KMS-11 (cell line): Measurements from ENCODE around the gene RPH3AL.
"Not testable (repeated sequence)": the region's sequence is repeated elsewhere in the genome, so short reads cannot be mapped to it uniquely, and the experiment has no call there.

ENCODE experiments used
- H2AFZ ChIP-seq: fragments of 200-600 bp; sonication (generic); 2 replicates; pipeline ENCODE4 v1.6.1; 2016; ENCODE audit warnings: antibody characterized with exemption, mixed run types, low read depth
- H3K27ac ChIP-seq: fragments of 200-600 bp; sonication (generic); 2 replicates; pipeline ENCODE4 v1.6.1; 2016; ENCODE audit warnings: mild to moderate bottlenecking, mixed run types
- H3K27me3 ChIP-seq: fragments of 200-600 bp; sonication (generic); 2 replicates; pipeline ENCODE4 v1.6.1; 2017; ENCODE audit warnings: mild to moderate bottlenecking, low read depth, mixed run types, moderate library complexity; ENCODE audit not compliant: insufficient read depth
- H3K36me3 ChIP-seq: fragments of 200-600 bp; sonication (generic); 2 replicates; pipeline ENCODE4 v1.6.1; 2017; ENCODE audit warnings: mild to moderate bottlenecking, mixed run types; ENCODE audit not compliant: insufficient read depth
- H3K4me1 ChIP-seq: fragments of 200-600 bp; sonication (generic); 2 replicates; pipeline ENCODE4 v1.6.1; 2016; ENCODE audit warnings: mild to moderate bottlenecking, low read depth, mixed run types; ENCODE audit not compliant: poor library complexity, severe bottlenecking
- H3K4me2 ChIP-seq: fragments of 200-600 bp; sonication (generic); 2 replicates; pipeline ENCODE4 v1.7.0; 2016; ENCODE audit warnings: mild to moderate bottlenecking, mixed run types
- H3K4me3 ChIP-seq: fragments of 200-600 bp; sonication (generic); IDR thresholded peaks from 2 replicates; pipeline ENCODE4 v1.6.1; 2017; ENCODE audit warnings: low read depth, low read length, mixed read lengths; ENCODE audit not compliant: insufficient read depth
- H3K79me2 ChIP-seq: fragments of 200-600 bp; sonication (generic); 2 replicates; pipeline ENCODE4 v1.6.1; 2016; ENCODE audit warnings: low read depth, mixed run types; ENCODE audit not compliant: insufficient read depth
- H3K9ac ChIP-seq: fragments of 200-600 bp; sonication (generic); 2 replicates; pipeline ENCODE4 v1.6.1; 2016; ENCODE audit warnings: mild to moderate bottlenecking, mixed run types
- H4K20me1 ChIP-seq: fragments of 200-600 bp; sonication (generic); 2 replicates; pipeline ENCODE4 v1.6.1; 2016; ENCODE audit warnings: mild to moderate bottlenecking, mixed run types; ENCODE audit not compliant: insufficient read depth
- CTCF ChIP-seq: fragments of 200-600 bp; sonication (generic); conservative IDR thresholded peaks from 2 replicates; pipeline ENCODE4 v1.6.1; 2017; ENCODE audit warnings: low read depth, mild to moderate bottlenecking, antibody characterized with exemption, low read length, moderate library complexity, mixed read lengths

The RPH3AL gene

DNA sequence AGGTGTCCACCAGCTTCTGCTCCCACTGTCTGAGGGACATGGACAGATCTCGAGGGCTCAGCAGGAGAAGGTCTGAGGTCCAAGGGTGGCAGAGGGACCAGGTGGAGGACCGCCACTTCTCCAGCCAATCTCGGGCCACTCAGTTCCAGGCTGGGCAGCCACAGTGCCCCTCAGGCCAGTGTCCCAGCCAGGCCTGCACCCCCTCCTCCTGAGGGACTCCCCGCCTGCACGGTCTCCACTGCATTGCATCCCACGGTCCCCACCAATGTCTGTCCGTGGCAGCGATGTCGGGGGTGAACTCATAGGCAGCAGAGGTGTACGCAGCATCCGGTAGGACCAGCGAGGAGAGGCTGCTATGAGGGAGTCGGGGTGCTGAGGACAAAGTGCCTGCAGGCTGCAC lies 107.0 kb downstream of the RPH3AL start:
- H3K27me3 ChIP-seq = no peaks in the 10 kb centered on the region
- no peak overlapping the region for H3K4me3 ChIP-seq
- H3K36me3 ChIP-seq = no peaks in the 10 kb centered on the region
- TF ChIP-seq CTCF = no peak
- H3K4me2 ChIP-seq = no peak overlapping the region
- no peak overlapping the region for H2AFZ ChIP-seq
- H3K79me2 ChIP-seq = no peaks in the 10 kb centered on the region
- no peaks in the 10 kb centered on the region for H4K20me1 ChIP-seq
- H3K27ac ChIP-seq = no peak overlapping the region
- H3K4me1 ChIP-seq = no peaks in the 10 kb centered on the region
- no peak overlapping the region for H3K9ac ChIP-seq

GRCh38 chr17:245020-245419 lies 107.6 kb downstream of the RPH3AL start:
- no peak for TF ChIP-seq CTCF
- H2AFZ ChIP-seq = no peak overlapping the region

DNA sequence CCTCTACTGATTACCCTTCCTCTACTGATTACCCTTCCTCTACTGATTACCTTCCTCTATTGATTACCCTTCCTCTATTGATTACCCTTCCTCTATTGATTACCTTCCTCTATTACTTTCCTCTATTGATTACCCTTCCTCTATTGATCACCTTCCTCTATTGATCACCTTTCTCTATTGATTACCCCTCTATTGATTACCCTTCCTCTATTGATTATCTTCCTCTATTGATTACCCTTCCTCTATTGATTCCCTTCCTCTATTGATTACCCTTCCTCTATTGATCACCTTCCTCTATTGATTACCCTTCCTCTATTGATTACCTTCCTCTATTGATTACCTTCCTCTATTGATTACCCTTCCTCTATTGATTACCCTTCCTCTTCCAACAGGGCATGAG lies 108.7 kb downstream of the RPH3AL start:
- H3K9ac ChIP-seq, H2AFZ ChIP-seq, H3K4me2 ChIP-seq, H3K4me3 ChIP-seq, H3K27ac ChIP-seq, H3K27me3 ChIP-seq, H3K4me1 ChIP-seq, H3K79me2 ChIP-seq, H3K36me3 ChIP-seq, H4K20me1 ChIP-seq: not testable (repeated sequence)

More at GRCh38 chr17:245020-245419, 107.6 kb downstream of the RPH3AL start:
- H3K4me1 ChIP-seq = no peaks in the 10 kb centered on the region
- no peaks in the 10 kb centered on the region for H3K79me2 ChIP-seq
- no peaks in the 10 kb centered on the region for H4K20me1 ChIP-seq
- H3K27ac ChIP-seq = no peak overlapping the region
- no peak overlapping the region for H3K4me3 ChIP-seq
- H3K36me3 ChIP-seq = no peaks in the 10 kb centered on the region
- H3K9ac ChIP-seq = no peak overlapping the region
- H3K4me2 ChIP-seq = no peak overlapping the region
- no peaks in the 10 kb centered on the region for H3K27me3 ChIP-seq

- H3K4me3 ChIP-seq = no peak overlapping the region
- no peaks in the 10 kb centered on the region for H3K27me3 ChIP-seq
- H3K4me2 ChIP-seq = no peak overlapping the region
- no peaks in the 10 kb centered on the region for H4K20me1 ChIP-seq
- no peaks in the 10 kb centered on the region for H3K4me1 ChIP-seq
- no peak overlapping the region for H2AFZ ChIP-seq
- no peaks in the 10 kb centered on the region for H3K36me3 ChIP-seq
- no peak overlapping the region for H3K9ac ChIP-seq
- H3K79me2 ChIP-seq = no peaks in the 10 kb centered on the region
- no peak overlapping the region for H3K27ac ChIP-seq
- no peak for TF ChIP-seq CTCF
These were observed 113.7 kb downstream of the RPH3AL start for GRCh38 chr17:238964-239259.

DNA sequence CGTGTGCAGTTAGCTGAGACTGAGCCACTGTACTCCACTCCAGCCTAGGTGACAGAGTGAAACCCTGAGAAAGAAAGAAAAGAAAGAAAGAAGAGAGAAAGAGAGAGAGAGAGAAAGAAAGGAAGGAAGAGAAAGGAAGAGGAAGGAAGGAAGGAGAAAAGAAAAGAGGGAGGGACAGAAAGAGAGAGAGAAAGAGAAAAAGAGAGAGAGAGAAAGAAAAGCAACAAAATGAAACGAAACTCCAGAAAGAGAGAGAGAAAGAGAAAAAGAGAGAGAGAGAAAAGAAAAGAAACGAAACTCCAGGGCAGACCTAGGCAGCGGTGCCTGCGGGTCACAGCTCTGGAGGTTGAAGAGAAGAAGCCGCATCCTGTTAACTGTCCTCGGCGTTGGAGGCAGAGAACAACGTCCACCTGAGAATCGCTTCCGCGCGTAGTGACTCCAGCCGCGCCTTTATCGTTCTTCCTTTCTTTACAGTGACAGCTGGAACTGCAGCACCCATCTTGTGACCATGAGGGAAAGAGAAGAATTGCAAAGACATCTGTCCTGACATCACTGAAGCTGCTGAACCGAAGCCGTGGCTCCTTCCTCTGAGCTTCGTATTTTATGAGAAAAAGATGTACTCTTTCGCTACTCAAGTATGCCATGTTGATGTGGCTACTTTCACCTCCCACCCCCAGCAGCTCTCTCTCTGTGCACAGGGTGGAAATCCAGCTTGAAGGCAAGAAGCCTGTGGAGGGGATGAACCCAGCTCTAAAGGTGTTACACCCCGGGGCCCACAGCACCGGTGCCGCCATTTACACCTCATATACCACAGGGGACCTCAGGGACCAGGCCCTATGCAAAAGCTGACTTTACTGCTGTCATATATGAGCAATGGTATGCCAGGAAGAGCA lies 114.3 kb downstream of the RPH3AL start:
- no peaks in the 10 kb centered on the region for H3K27me3 ChIP-seq
- H3K27ac ChIP-seq = no peak overlapping the region
- H3K4me1 ChIP-seq = no peaks in the 10 kb centered on the region
- no peaks in the 10 kb centered on the region for H3K79me2 ChIP-seq
- H4K20me1 ChIP-seq = no peaks in the 10 kb centered on the region
- no peak for TF ChIP-seq CTCF
- H2AFZ ChIP-seq = no peak overlapping the region
- H3K4me3 ChIP-seq = no peak overlapping the region
- no peak overlapping the region for H3K9ac ChIP-seq
- no peak overlapping the region for H3K4me2 ChIP-seq
- no peaks in the 10 kb centered on the region for H3K36me3 ChIP-seq
